GM19324 (cell line): ENCODE measurements around the gene CLCA2.
"Not testable (repeated sequence)": the region's sequence is repeated elsewhere in the genome, so short reads cannot be mapped to it uniquely, and the experiment has no call there.

Experiments
- ATAC-seq: cut with Tn5 transposase; IDR thresholded peaks from one replicate; pipeline ENCODE4 v1.9.1; 2021; ENCODE audit warnings: mild to moderate bottlenecking, moderate library complexity; ENCODE audit not compliant: unreplicated experiment, low FRiP score

The CLCA2 gene

DNA sequence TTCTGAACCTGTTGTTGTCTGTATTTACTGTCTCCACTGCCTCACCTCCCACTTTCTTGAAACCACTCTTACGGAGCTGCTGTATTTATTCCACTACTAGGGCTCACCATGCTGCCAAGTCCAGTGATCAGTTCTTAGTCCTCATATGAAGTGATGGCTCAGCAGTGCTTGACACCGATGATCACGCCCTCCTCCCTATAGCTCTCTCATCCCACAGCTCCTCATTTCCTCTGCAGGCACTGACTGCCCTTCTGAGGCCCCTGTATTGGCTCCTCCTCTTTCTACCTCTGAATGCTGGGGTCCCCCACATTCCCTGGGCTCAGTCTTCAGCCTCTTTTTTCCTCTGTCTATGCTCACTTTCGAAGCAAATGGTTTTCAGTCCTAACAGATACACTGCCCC lies 48.2 kb downstream of the CLCA2 start:
- ATAC-seq: no peak

DNA sequence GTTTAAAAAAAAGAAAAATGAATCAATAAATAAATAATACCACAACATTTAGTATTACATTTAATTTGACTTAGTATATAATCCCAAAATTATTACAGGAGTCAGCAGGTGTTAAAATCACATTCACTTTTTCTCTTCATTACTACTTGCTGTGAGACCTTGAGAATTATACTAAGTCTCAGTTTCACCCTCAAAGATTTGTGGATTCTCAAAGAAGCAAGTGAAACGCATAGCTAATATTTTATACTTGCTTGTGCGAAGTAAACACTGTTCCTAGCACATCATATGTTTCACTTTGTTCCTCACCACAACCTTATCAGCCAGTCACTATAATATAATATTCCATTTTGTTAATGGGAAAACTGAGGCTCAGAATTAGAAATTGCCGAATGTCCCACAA lies 48.8 kb downstream of the CLCA2 start:
- ATAC-seq: peak; percentile 66

GRCh38 chr1:86477256-86477655 lies 53.3 kb downstream of the CLCA2 start:
- no peak for ATAC-seq

- ATAC-seq: no peak
Measured at GRCh38 chr1:86477682-86478081, 53.7 kb downstream of the CLCA2 start.

- ATAC-seq: no peak
Measured at GRCh38 chr1:86478416-86479156, 54.6 kb downstream of the CLCA2 start.

DNA sequence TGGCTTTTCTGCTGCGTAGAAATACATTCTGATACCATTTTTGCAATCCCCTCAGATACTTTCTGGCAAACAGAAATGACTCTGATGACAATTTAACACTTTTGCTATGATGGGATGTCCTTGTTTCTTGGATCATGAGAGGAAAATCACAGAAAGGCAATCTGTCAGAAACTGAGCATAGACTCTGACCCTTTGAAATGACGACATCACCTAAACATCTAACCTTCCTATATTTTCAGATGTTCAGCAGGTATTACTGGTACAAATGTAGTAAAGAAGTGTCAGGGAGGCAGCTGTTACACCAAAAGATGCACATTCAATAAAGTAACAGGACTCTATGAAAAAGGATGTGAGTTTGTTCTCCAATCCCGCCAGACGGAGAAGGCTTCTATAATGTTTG lies 58.0 kb downstream of the CLCA2 start:
- no peak for ATAC-seq

GRCh38 chr1:86487131-86487810 lies 63.3 kb downstream of the CLCA2 start:
- no peak for ATAC-seq

- ATAC-seq: no peak
Measured at GRCh38 chr1:86487811-86488141, 63.8 kb downstream of the CLCA2 start.

DNA sequence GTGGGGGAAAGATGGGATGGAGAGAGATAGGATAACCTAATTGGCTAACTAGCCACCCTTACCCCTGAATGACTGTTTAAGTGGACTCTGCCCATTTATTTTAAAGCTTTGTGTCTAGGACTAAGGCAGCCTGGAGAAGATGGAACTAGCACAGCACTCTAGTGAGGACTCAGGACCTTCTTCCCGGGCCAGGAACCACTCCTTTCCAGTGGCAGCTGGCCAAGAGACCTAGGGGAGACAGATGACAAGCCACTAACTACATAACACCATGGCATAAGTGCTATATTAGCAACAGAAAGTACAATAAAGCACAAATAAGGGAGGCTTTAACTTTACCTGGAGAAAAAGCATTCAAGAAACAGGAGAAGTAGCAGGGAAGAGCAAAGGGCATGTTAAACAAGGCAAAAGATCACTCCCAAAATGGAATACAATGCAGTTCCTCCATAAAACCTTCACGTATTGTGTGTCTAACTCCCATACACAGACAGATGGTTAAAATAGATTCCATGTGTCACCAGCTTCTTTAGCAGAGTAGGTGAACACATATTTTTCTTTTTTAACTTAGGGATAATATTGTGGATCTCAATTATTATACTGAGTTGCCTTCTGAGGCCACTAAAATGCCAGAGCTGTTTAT lies 65.4 kb downstream of the CLCA2 start:
- ATAC-seq: no peak

GRCh38 chr1:86491171-86491950 lies 67.4 kb downstream of the CLCA2 start:
- ATAC-seq: no peak

DNA sequence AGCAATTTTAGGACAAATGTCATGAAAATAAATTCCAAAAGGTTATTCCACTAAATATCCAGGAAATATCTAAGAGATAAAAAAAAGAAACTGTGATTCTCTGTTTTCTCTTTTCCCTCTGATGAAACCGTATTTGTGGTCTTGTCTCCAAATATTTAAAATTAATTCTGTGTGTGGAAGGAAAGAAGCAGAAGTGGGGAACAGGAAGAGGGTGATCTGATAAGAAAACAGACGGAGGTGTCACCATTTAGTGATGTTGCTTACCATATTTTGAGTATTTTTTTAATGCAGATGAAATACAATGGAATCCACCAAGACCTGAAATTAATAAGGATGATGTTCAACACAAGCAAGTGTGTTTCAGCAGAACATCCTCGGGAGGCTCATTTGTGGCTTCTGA lies 74.3 kb downstream of the CLCA2 start:
- ATAC-seq: no peak

DNA sequence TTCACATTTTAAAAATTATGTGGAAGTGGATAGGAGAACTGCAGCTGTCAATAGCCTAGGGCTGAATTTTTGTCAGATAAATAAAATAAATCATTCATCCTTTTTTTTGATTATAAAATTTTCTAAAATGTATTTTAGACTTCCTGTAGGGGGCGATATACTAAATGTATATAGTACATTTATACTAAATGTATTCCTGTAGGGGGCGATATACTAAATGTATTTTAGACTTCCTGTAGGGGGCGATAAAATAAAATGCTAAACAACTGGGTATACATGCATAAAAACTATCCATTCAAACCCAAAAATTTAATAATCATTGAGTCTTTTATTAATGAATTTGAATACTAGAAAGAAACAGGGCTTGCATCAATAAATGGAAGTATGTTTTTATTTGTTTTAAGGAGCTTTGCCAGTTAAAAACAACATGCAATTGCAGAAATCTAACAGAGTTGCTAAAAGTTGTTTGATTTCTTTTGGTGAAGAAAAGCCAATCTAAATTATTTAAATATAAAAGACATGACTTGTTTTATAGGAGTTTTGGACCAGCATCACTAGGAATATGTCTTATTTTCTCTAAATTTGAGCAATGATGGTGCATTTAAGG lies 76.1 kb downstream of the CLCA2 start:
- no peak for ATAC-seq

DNA sequence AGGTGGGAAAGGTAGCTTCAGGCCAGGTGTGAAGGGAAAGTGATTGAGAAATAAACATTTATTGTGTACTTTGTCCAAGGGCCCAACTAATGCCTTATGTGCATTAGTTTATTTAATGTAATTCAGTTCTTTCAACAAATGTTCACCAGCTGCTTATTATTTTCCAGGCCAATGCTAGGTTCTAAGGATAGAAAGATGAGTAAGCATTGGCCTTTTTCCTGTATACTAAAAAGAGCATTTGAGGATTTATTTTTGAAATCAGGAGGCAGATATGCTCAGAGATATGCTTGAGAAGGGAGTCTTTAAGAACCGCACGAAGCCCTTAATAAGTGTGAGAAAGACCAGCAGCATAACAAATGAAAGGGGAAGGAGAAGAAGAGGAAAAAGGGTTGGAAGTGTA lies 76.7 kb downstream of the CLCA2 start:
- ATAC-seq: no peak

DNA sequence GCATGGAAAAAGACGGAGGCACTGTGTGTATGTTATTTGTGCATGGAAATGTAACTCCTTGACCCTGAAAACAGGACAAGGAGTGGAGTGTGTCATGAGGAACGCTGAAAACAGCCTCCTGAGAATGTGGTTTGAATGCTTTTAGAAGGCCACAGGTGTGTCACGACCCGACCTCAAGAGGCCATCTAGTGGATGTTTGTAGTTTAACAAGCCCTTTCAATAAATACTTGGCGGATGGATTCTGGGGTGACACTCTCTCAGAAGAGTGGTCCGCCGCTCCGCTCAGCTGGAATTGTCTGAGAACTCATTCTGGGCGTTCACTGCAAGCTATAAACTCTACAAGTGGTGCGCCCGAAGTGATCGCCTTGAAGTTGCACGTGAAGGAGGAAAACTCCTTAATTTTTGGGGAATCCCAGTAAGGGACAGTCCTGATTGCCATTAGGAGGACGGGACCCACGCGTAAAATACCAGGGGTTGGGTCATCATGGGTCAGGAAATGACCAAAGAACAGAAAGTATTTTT lies 78.2 kb downstream of the CLCA2 start:
- ATAC-seq: not testable (repeated sequence)

DNA sequence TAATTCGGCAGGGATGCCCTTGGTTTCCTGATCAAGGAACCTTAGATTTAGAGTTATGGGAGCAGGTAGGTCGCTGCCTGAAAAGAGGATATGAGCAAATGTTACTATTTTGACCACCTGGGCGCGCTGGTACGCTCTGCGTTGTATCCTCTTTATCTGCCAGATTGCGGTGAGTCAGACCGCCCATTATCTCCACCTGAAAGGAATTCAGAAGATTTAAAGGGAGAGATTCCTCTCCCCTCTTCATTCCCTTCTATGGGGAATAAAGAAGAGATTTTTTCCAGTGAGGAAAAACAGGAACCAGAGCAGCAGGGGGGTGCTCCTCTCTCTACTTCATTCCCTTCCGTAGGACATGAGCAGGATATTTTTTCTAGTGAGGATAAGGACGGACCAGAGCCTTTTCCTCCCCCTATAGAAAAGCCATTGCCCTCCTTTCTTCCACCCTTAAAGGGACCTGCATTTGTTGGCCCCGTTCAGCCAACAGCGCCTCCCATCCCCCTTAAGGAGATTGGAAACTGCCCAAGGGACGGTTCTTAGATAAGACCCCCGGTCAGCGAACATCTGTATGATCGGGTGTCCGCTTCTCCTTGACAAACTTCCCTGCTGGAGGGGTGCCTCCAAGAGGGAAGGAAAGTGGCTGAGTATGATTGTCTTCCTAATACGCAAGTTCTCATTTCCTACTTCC lies 78.9 kb downstream of the CLCA2 start:
- ATAC-seq: no peak

GRCh38 chr1:86503406-86504136 lies 79.6 kb downstream of the CLCA2 start:
- no peak for ATAC-seq

- no peak for ATAC-seq
Measured at GRCh38 chr1:86504137-86504479, 80.1 kb downstream of the CLCA2 start.

DNA sequence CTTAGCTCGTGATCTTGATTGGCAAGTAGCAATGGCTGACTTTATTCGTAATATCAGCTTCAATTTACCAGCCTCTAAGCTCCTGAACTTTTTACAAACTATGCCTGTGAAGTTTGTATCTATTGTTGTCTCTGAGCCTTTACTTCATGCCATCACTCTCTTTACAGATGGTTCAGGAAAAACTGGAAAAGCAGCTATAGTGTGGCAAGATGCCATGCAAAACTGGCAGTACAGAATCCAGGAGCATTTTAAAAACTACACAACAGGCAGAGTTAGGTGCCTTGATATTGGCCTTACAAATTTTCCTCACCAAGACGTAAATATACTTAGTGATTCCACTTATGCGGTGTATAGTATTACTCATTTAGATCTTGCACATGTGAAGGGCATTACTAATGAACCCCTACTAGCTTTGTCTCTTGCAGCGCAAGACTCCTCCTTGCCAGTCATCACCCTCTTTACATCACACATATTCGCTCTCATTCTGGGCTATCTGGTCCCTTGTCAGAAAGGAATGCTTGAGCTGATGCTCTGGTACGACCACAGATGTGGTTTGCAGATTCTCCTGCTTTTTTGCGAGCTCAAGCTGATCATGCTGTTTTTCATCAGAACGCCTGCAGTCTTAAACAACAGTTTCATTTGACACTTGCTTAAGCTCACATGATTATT lies 81.1 kb downstream of the CLCA2 start:
- ATAC-seq: no peak

- no peak for ATAC-seq
Measured at GRCh38 chr1:86505564-86505902, 81.6 kb downstream of the CLCA2 start.
